K562 treated with DMSO at 1 percent for 4 hours (cell line): ENCODE measurements around the gene ERMP1. TPM values are rescaled to one million over a fixed set of nuclear protein-coding genes. Genes with fewer than 3 reads are reported as not detected.

Experiments
- total RNA-seq: library from RNA; unstranded; fragments of 300-600 nt; gene quantifications from 2 replicates; pipeline ENCODE4 v1.2.3, GENCODE V29; 2022; ENCODE audit not compliant: insufficient read depth

The ERMP1 gene, protein sequence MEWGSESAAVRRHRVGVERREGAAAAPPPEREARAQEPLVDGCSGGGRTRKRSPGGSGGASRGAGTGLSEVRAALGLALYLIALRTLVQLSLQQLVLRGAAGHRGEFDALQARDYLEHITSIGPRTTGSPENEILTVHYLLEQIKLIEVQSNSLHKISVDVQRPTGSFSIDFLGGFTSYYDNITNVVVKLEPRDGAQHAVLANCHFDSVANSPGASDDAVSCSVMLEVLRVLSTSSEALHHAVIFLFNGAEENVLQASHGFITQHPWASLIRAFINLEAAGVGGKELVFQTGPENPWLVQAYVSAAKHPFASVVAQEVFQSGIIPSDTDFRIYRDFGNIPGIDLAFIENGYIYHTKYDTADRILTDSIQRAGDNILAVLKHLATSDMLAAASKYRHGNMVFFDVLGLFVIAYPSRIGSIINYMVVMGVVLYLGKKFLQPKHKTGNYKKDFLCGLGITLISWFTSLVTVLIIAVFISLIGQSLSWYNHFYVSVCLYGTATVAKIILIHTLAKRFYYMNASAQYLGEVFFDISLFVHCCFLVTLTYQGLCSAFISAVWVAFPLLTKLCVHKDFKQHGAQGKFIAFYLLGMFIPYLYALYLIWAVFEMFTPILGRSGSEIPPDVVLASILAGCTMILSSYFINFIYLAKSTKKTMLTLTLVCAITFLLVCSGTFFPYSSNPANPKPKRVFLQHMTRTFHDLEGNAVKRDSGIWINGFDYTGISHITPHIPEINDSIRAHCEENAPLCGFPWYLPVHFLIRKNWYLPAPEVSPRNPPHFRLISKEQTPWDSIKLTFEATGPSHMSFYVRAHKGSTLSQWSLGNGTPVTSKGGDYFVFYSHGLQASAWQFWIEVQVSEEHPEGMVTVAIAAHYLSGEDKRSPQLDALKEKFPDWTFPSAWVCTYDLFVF
- total RNA-seq: 12.7 and 17.6 TPM in 2 replicates

DNA sequence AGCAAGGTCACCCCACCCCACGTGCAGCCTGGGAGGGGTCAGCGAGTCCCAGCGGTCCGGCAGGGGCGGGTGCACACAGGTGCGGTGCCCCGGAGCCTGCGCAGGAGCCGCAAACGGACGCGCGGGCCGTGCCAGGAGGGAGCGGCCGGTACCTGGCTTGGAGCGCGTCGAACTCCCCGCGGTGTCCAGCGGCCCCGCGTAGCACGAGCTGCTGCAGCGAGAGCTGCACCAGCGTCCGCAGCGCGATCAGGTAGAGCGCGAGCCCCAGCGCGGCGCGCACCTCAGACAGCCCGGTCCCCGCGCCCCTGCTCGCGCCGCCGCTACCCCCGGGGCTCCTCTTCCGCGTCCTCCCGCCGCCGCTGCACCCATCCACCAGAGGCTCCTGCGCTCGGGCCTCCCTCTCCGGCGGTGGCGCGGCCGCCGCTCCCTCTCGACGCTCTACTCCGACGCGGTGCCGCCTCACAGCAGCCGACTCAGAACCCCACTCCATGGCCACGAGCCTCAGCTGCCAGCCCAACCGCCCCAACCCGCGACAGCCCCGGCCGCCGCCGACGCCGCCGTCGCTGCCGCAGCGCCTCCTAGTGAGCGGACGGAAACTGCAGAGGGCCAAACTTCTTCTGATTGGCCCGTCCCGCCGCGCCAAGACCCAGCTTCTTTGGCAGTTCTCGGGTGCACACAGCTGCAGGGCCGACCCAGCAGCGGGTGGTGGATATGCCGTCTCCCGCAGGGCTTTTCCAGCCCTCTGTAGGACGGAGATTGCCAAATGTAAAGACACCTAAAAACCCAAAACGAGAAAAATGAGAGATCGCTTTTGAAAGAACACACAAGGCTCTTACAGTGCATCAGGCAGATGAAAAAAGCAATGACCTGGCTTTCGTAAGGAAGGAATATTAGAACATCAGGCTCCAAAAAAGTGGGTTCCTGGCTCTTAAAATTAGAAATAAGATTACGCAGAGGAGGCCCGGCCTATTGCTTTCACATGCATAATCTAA is at the start of gene ERMP1:
Gene ERMP1 (minus strand): TSS at position 580 of the 992 bp plus-strand sequence. CDS start 90 bp downstream, at position 490.

Other genes starting within 250 kb of the ERMP1 start
- 4.4 and 7.6 TPM in 2 replicates for gene RIC1, start 204.0 kb downstream of the ERMP1 start, total RNA-seq
- gene MLANA, start 57.8 kb upstream of the ERMP1 start, total RNA-seq: not detected in 2 replicates
- gene RANBP6, start 182.5 kb upstream of the ERMP1 start, total RNA-seq: 5.5 and 9.8 TPM in 2 replicates